A549 (cell line): ENCODE results near the gene SRM. TPM values are rescaled to one million over a fixed set of nuclear protein-coding genes. Genes with fewer than 3 reads are reported as not detected.

ENCODE experiments used
- ATAC-seq, 2 experiments: fragments of 200-7000 bp in 1 of 2; fragments of >200 bp in 1 of 2; cut with Nextera tagmentation in 1 of 2; cut with Tn5 transposase in 1 of 2; 3 replicates each; pipeline versions ENCODE4 v1.8.0 to v1.9.1; 2018 to 2020; ENCODE audit warnings: mild to moderate bottlenecking in 1 of 2, moderate library complexity in 1 of 2
- CTCF ChIA-PET: fragments of 300-600 bp; sonication (Branson Sonifier 250); formaldehyde crosslinking; extraction: SDS; loops from one replicate; lab custom pipeline; 2021; ENCODE audit warnings: antibody characterized with exemption, inconsistent platforms; lab: Yijun Ruan, JAX
- POLR2A ChIA-PET: fragments of 350-600 bp; formaldehyde crosslinking; extraction: SDS; loops from one replicate; lab custom pipeline; 2021; ENCODE audit warnings: antibody characterized with exemption, inconsistent platforms; lab: Yijun Ruan, JAX
- DNase-seq, 2 experiments: peaks; one replicate each; pipeline versions ENCODE4 v3.0.0 to v3.0.0-alpha.2; 2011 to 2016; ENCODE audit warnings: low read depth in 1 of 2, low spot score in 1 of 2
- FAIRE-seq: peaks from 2 replicates; lab custom pipeline; 2011; peaks lifted over from hg19 to GRCh38; lab: Jason Lieb, UNC
- H3K27ac ChIP-seq, 2 experiments: fragments of >200 bp; sonication (Bioruptor Twin); formaldehyde crosslinking; 3 replicates each; pipeline ENCODE4 v1.5.1; 2016 to 2017
- H3K4me1 ChIP-seq: fragments of >200 bp; sonication (Bioruptor Twin); formaldehyde crosslinking; 3 replicates; pipeline ENCODE4 v1.6.1; 2016
- H3K4me2 ChIP-seq: fragments of >200 bp; sonication (Bioruptor Twin); formaldehyde crosslinking; 3 replicates; pipeline ENCODE4 v1.6.1; 2016
- H3K4me3 ChIP-seq: fragments of >200 bp; sonication (Bioruptor Twin); formaldehyde crosslinking; 3 replicates; pipeline ENCODE4 v1.5.1; 2016
- H3K9me3 ChIP-seq: fragments of >200 bp; sonication (Bioruptor Twin); formaldehyde crosslinking; 3 replicates; pipeline ENCODE4 v1.6.1; 2016
- BCL3 ChIP-seq: fragments of >200 bp; sonication (Bioruptor Twin); formaldehyde crosslinking; IDR thresholded peaks from 3 replicates; pipeline ENCODE4 v1.6.1; 2016
- BHLHE40 ChIP-seq: IDR thresholded peaks from 2 replicates; pipeline ENCODE4 v1.6.1; 2012; ENCODE audit warnings: low read depth, low read length, inconsistent platforms
- CEBPB ChIP-seq, 2 experiments: fragments of >200 bp in 1 of 2; sonication (Bioruptor Twin) in 1 of 2; formaldehyde crosslinking in 1 of 2; IDR thresholded peaks; 2 replicates each; pipeline ENCODE4 v1.6.1; 2012 to 2016
- CHD2 ChIP-seq: fragments of 150-350 bp; IDR thresholded peaks from 2 replicates; pipeline ENCODE4 v1.6.1; 2014; ENCODE audit warnings: low read length; ENCODE audit not compliant: partially characterized antibody
- CHD4 ChIP-seq: fragments of 200-600 bp; sonication (generic); IDR thresholded peaks from 2 replicates; pipeline ENCODE4 v1.6.1; 2016; ENCODE audit warnings: antibody characterized with exemption, mild to moderate bottlenecking, borderline replicate concordance
- CTCF ChIP-seq: fragments of >200 bp; sonication (Bioruptor Twin); formaldehyde crosslinking; IDR thresholded peaks from 3 replicates; pipeline ENCODE4 v1.5.1; 2016
- EHMT2 ChIP-seq: fragments of 200-600 bp; sonication (generic); IDR thresholded peaks from 2 replicates; pipeline ENCODE4 v1.6.1; 2016; ENCODE audit warnings: antibody characterized with exemption, low read depth, mild to moderate bottlenecking, moderate library complexity
- ELK1 ChIP-seq: fragments of 150-350 bp; IDR thresholded peaks from 2 replicates; pipeline ENCODE4 v1.6.1; 2014; ENCODE audit warnings: low read depth, mild to moderate bottlenecking, low read length
- EP300 ChIP-seq, 2 experiments: fragments of >200 bp; sonication (Bioruptor Twin); formaldehyde crosslinking; IDR thresholded peaks; 2 replicates in 1 of 2; 3 replicates in 1 of 2; pipeline ENCODE4 v1.6.1; 2016 to 2017
- ESRRA ChIP-seq: fragments of 150-350 bp; IDR thresholded peaks from 2 replicates; pipeline ENCODE4 v1.6.1; 2014; ENCODE audit warnings: mild to moderate bottlenecking, low read length, borderline replicate concordance
- FOXS1 ChIP-seq: fragments of 250-450 bp; sonication (Bioruptor Pico); IDR thresholded peaks from 2 replicates; pipeline ENCODE4 v1.5.0; 2020; ENCODE audit warnings: mild to moderate bottlenecking, moderate library complexity
- HOXB5 ChIP-seq: fragments of 250-450 bp; sonication (Bioruptor Pico); IDR thresholded peaks from 2 replicates; pipeline ENCODE4 v1.5.0; 2020; ENCODE audit warnings: mild to moderate bottlenecking, moderate library complexity
- MAFK ChIP-seq: fragments of 450-650 bp; IDR thresholded peaks from 2 replicates; pipeline ENCODE4 v1.6.1; 2014; ENCODE audit not compliant: partially characterized antibody
- MYC ChIP-seq: IDR thresholded peaks from 2 replicates; pipeline ENCODE4 v1.6.1; 2012; ENCODE audit warnings: mild to moderate bottlenecking, inconsistent platforms, low read length, improper control_type of control experiment, borderline replicate concordance
- NFE2L2 ChIP-seq: fragments of 150-350 bp; conservative IDR thresholded peaks from 2 replicates; pipeline ENCODE4 v1.6.1; 2014; ENCODE audit warnings: low read length
- POLR2A ChIP-seq: IDR thresholded peaks from 2 replicates; pipeline ENCODE4 v1.6.1; 2012; ENCODE audit warnings: mild to moderate bottlenecking, low read length
- POLR2AphosphoS2 ChIP-seq: conservative IDR thresholded peaks from 2 replicates; pipeline ENCODE4 v1.6.1; 2012; ENCODE audit warnings: low read length, improper control_type of control experiment, inconsistent platforms
- RARB ChIP-seq: fragments of 250-450 bp; sonication (Bioruptor Pico); IDR thresholded peaks from 2 replicates; pipeline ENCODE4 v1.8.0; 2021; ENCODE audit warnings: mild to moderate bottlenecking, moderate library complexity
- RCOR1 ChIP-seq: fragments of 150-350 bp; IDR thresholded peaks from 2 replicates; pipeline ENCODE4 v1.6.1; 2014; ENCODE audit warnings: antibody characterized with exemption, low read length, low read depth
- RNF2 ChIP-seq: fragments of 200-600 bp; sonication (generic); IDR thresholded peaks from 2 replicates; pipeline ENCODE4 v1.6.1; 2016; ENCODE audit warnings: low read depth, mild to moderate bottlenecking, antibody characterized with exemption, moderate library complexity, borderline replicate concordance
- SREBF2 ChIP-seq: fragments of 450-650 bp; IDR thresholded peaks from 2 replicates; pipeline ENCODE4 v1.6.1; 2014; ENCODE audit warnings: mild to moderate bottlenecking, moderate library complexity
- TFCP2L1 ChIP-seq: fragments of 250-450 bp; sonication (Bioruptor Pico); IDR thresholded peaks from 2 replicates; pipeline ENCODE4 v1.5.0; 2021; ENCODE audit warnings: mild to moderate bottlenecking
- ZC3H11A ChIP-seq: fragments of 450-650 bp; IDR thresholded peaks from 2 replicates; pipeline ENCODE4 v1.6.1; 2014; ENCODE audit warnings: antibody characterized with exemption, mild to moderate bottlenecking
- ZFP36 ChIP-seq: fragments of 450-650 bp; IDR thresholded peaks from 2 replicates; pipeline ENCODE4 v1.6.1; 2014; ENCODE audit warnings: borderline replicate concordance; ENCODE audit not compliant: partially characterized antibody
- ZNF302 ChIP-seq: fragments of 250-450 bp; sonication (Bioruptor Pico); IDR thresholded peaks from 2 replicates; pipeline ENCODE4 v1.9.0; 2021; ENCODE audit warnings: inconsistent platforms, mild to moderate bottlenecking, moderate library complexity
- WGBS: methylation state at CpG from one replicate; pipeline ENCODE4 v1.1.6; 2017; ENCODE audit errors: missing lambda C conversion rate; 5-methylcytosine and 5-hydroxymethylcytosine counted together
- polyA plus RNA-seq, 4 experiments: library from polyadenylated mRNA; depleted of rRNA in 3 of 4; stranded (reverse); fragments of >200 nt; fragmentation: RNase III in 1 of 4; extraction: RNeasy Plus Mini Kit Qiagen cat#74134 plus additional on column Dnase treatment in 1 of 4; gene quantifications; 2 replicates in 3 of 4; 3 replicates in 1 of 4; pipeline ENCODE4 v1.2.3, GENCODE V29; 2011 to 2017
- TF ChIP-seq, protein P1 (sequence below): fragments of 250-450 bp; sonication (Bioruptor Pico); IDR thresholded peaks from 2 replicates; pipeline ENCODE4 v1.5.0; 2020; ENCODE audit warnings: low read depth, mild to moderate bottlenecking, moderate library complexity
- TF ChIP-seq, protein P2 (sequence below): fragments of 450-650 bp; IDR thresholded peaks from 2 replicates; pipeline ENCODE4 v1.6.1; 2014; ENCODE audit warnings: antibody characterized with exemption

The SRM gene
- polyA plus RNA-seq, 2 of the 4 experiments (the other 2 are of a cell fraction): 30.8 to 87.8 TPM

DNA sequence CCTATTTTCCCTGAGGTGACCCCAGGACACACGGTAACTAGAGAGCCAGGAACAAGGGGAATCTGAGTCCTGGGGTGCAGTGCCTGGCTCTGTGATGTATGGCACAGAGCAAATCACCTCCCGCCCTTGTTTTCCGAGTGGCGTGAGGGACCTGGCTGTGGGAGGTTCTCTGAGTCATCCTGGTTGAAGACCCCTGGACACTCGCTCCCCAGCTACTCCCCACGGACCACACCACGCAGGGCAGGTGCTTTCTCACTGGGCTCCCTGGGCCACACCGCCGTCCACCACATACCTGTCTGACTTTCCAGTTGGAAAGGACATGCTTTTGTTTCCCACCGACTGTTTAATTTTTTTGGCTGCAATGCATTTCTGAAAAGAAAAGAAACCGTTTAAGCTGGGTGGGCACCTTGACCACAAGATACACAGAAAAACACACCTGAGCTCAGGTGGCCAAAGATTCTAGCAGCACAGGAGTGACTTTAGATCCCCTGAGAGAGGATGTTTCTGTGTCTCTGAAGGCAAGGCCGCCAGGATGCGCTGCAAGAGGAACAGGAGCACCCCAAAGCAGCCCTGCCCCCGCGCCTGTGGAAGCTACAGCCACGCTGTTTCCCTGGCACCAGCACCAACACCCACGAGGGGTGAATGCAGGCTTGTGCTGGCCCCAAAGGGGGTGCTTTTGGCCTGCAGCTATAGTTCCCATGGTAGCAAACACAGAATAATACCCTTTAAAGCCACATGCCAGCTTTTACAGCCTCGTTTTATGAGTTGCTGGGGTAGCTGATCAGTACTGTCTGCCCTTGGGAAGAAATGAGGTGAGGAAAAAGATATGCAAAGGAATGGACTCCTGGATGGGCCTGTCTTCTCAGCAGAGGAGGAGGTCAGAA is 8.1 kb upstream of the SRM start:
- DNase-seq (no peak), FAIRE-seq (no peak), ATAC-seq (no peak)
- H3K27ac ChIP-seq: no peak overlapping the region
- 94% methylated on average over 18 of the region's 18 CpGs for WGBS
- CTCF ChIA-PET: interaction anchor here (0.6 to 1.0 kb wide), 3 partner anchors 30 to 126 kb away, joined by 3 to 4 read pairs (median 3); no protein-coding TSS in a partner anchor
- POLR2A ChIA-PET: interaction anchor here (1.0 kb wide), 2 partner anchors 8 to 31 kb away, joined by 3 read pairs; partner anchors contain the start of genes EXOSC10 and SRM
- no peaks in the 10 kb centered on the region for H3K4me1 ChIP-seq
- H3K4me2 ChIP-seq: no peak overlapping the region
- TF ChIP-seq POLR2A (no peak), EP300 (IDR thresholded peaks at IDR 0.05) (no peak), FOXS1 (CRISPR knock-in tag) (no peak), BCL3 (no peak), CHD4 (no peak), CEBPB (IDR thresholded peaks at IDR 0.05) (no peak), TFCP2L1 (CRISPR knock-in tag) (no peak), POLR2AphosphoS2 (no peak), SREBF2 (no peak), RNF2 (no peak), CTCF (no peak), HOXB5 (CRISPR knock-in tag) (no peak), EHMT2 (no peak), ESRRA (no peak), BHLHE40 (no peak)
- TF ChIP-seq, protein P1, sequence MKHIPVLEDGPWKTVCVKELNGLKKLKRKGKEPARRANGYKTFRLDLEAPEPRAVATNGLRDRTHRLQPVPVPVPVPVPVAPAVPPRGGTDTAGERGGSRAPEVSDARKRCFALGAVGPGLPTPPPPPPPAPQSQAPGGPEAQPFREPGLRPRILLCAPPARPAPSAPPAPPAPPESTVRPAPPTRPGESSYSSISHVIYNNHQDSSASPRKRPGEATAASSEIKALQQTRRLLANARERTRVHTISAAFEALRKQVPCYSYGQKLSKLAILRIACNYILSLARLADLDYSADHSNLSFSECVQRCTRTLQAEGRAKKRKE (CRISPR knock-in tag): no peak
- H3K9me3 ChIP-seq: no peaks in the 10 kb centered on the region
- H3K4me3 ChIP-seq: no peak overlapping the region

GRCh38 chr1:11065796-11066195 is 6.0 kb upstream of the SRM start:
- no peak overlapping the region for H3K4me2 ChIP-seq
- H3K27ac ChIP-seq: no peak overlapping the region
- peaks cover 5% of the 10 kb centered on the region; the same call in 1 of the 3 replicates for H3K4me1 ChIP-seq
- WGBS: 96% methylated on average over 1 of the region's 1 CpG
- TF ChIP-seq RARB (CRISPR knock-in tag): no peak
- no peak for ATAC-seq
- FAIRE-seq: no peak
- no peak for DNase-seq
- POLR2A ChIA-PET: no interaction called here
- no peaks in the 10 kb centered on the region for H3K9me3 ChIP-seq
- no peak overlapping the region for H3K4me3 ChIP-seq
- CTCF ChIA-PET: interaction anchor here (4.2 kb wide), 1 partner anchor 28 kb away, joined by 16 read pairs; no protein-coding TSS in a partner anchor

DNA sequence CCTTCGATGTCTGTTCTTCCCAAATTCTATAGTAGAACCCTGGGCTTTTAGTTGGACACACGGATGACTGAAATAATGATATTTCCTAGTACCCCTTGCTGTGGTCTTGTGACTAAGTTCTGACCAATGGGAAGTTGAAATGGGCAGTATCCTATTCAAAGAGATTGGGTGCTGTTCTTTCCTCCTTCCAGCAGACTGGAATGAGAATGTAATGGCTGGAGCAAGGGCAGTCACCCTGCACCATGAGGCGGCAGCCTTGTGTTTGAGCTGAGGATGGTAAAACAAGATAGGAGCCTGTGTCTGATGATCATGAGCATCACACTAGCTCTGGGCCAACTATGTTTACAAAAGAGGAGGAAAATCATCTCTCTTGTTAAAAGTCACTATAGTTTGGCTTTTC is 5.1 kb upstream of the SRM start:
- POLR2A ChIA-PET: no interaction called here
- CTCF ChIA-PET: interaction anchor here (4.2 kb wide), 1 partner anchor 27 kb away, joined by 16 read pairs; no protein-coding TSS in a partner anchor
- FAIRE-seq (no peak), DNase-seq (no peak), ATAC-seq (no peak)
- no peak overlapping the region for H3K4me2 ChIP-seq
- H3K27ac ChIP-seq: no peak overlapping the region
- H3K9me3 ChIP-seq: no peaks in the 10 kb centered on the region
- WGBS: 90% methylated on average over 3 of the region's 3 CpGs
- H3K4me1 ChIP-seq: peaks cover 6% of the 10 kb centered on the region; the same call in 1 of the 3 replicates
- H3K4me3 ChIP-seq: no peak overlapping the region
- TF ChIP-seq MYC (no peak), ZC3H11A (no peak), EP300 (IDR thresholded peaks at IDR 0.05) (no peak), ZNF302 (CRISPR knock-in tag) (no peak), CEBPB (IDR thresholded peaks at IDR 0.05) (no peak), ZFP36 (no peak), ELK1 (no peak), CHD2 (no peak), NFE2L2 (no peak), RCOR1 (no peak), MAFK (no peak), POLR2AphosphoS2 (no peak)
- TF ChIP-seq, protein P2, sequence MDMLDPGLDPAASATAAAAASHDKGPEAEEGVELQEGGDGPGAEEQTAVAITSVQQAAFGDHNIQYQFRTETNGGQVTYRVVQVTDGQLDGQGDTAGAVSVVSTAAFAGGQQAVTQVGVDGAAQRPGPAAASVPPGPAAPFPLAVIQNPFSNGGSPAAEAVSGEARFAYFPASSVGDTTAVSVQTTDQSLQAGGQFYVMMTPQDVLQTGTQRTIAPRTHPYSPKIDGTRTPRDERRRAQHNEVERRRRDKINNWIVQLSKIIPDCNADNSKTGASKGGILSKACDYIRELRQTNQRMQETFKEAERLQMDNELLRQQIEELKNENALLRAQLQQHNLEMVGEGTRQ: no peak
